GM23338 (cell line): ENCODE measurements around the gene ATP9A. TPM values are rescaled to one million over a fixed set of nuclear protein-coding genes. Genes with fewer than 3 reads are reported as not detected.

Experiments used
- ATAC-seq: fragments of 200-7000 bp; cut with Tn5 transposase; 3 replicates; pipeline ENCODE4 v1.9.1; 2020
- DNase-seq: peaks from one replicate; pipeline ENCODE4 v3.0.0-alpha.2; 2015; ENCODE audit warnings: low spot score
- H2AFZ ChIP-seq: fragments of 200-600 bp; sonication (generic); 2 replicates; pipeline ENCODE4 v1.8.0; 2016; ENCODE audit warnings: antibody characterized with exemption, mild to moderate bottlenecking, moderate library complexity
- H3F3A ChIP-seq: fragments of 200-600 bp; sonication (generic); replicated peaks from 2 replicates; pipeline ENCODE4 v1.8.0; 2017; ENCODE audit warnings: antibody characterized with exemption, mixed run types, low read depth
- H3K27ac ChIP-seq: fragments of 200-600 bp; sonication (generic); 2 replicates; pipeline ENCODE4 v1.6.1; 2016; ENCODE audit warnings: low read depth
- H3K27me3 ChIP-seq: fragments of 200-600 bp; sonication (generic); 2 replicates; pipeline ENCODE4 v1.8.0; 2016; ENCODE audit warnings: mild to moderate bottlenecking, mixed run types, moderate library complexity; ENCODE audit not compliant: insufficient read depth
- H3K36me3 ChIP-seq: fragments of 200-600 bp; sonication (generic); 2 replicates; pipeline ENCODE4 v1.8.0; 2016; ENCODE audit warnings: mild to moderate bottlenecking; ENCODE audit not compliant: insufficient read depth
- H3K4me1 ChIP-seq: fragments of 200-600 bp; sonication (generic); 2 replicates; pipeline ENCODE4 v1.8.0; 2016; ENCODE audit warnings: mild to moderate bottlenecking, moderate library complexity; ENCODE audit not compliant: insufficient read depth
- H3K4me2 ChIP-seq: fragments of 200-600 bp; sonication (generic); 2 replicates; pipeline ENCODE4 v1.7.1; 2017; ENCODE audit warnings: mixed run types
- H3K4me3 ChIP-seq: fragments of 200-600 bp; sonication (generic); 2 replicates; pipeline ENCODE4 v1.6.1; 2016; ENCODE audit warnings: mixed run types
- H3K79me2 ChIP-seq: fragments of 200-600 bp; sonication (generic); replicated peaks from 2 replicates; pipeline ENCODE4 v1.8.0; 2017; ENCODE audit warnings: mild to moderate bottlenecking; ENCODE audit not compliant: insufficient read depth
- H3K9me2 ChIP-seq: fragments of 200-600 bp; sonication (generic); 2 replicates; pipeline ENCODE4 v1.8.0; 2017; ENCODE audit not compliant: insufficient read depth
- H4K20me1 ChIP-seq: fragments of 200-600 bp; sonication (generic); replicated peaks from 2 replicates; pipeline ENCODE4 v1.8.0; 2017; ENCODE audit warnings: mild to moderate bottlenecking; ENCODE audit not compliant: insufficient read depth
- H3K27ac Mint-ChIP-seq: 2 replicates; pipeline ENCODE4 v1.8.0; 2020; ENCODE audit warnings: inconsistent platforms, mild to moderate bottlenecking, moderate library complexity, mixed read lengths
- H3K27me3 Mint-ChIP-seq: 3 replicates; pipeline ENCODE4 v1.8.0; 2022; ENCODE audit warnings: low read depth, mild to moderate bottlenecking, moderate library complexity, mixed read lengths, inconsistent platforms; ENCODE audit not compliant: insufficient read depth, poor library complexity
- H3K36me3 Mint-ChIP-seq: 3 replicates; pipeline ENCODE4 v1.8.0; 2021; ENCODE audit warnings: low read depth, mild to moderate bottlenecking, inconsistent platforms, moderate library complexity, mixed read lengths
- H3K4me1 Mint-ChIP-seq: 3 replicates; pipeline ENCODE4 v1.8.0; 2020; ENCODE audit warnings: mild to moderate bottlenecking, inconsistent platforms, mixed read lengths
- H3K4me3 Mint-ChIP-seq: 3 replicates; pipeline ENCODE4 v1.8.0; 2021; ENCODE audit warnings: moderate library complexity, mild to moderate bottlenecking, inconsistent platforms, mixed read lengths
- H3K9me3 Mint-ChIP-seq: 3 replicates; pipeline ENCODE4 v1.8.0; 2020; ENCODE audit warnings: moderate library complexity, mild to moderate bottlenecking, inconsistent platforms, mixed read lengths
- CREB1 ChIP-seq: fragments of 250-450 bp; sonication (Bioruptor Pico); IDR thresholded peaks from 2 replicates; pipeline ENCODE4 v1.5.0; 2020; ENCODE audit warnings: low read depth, mild to moderate bottlenecking, moderate library complexity
- EZH2 ChIP-seq: fragments of 200-600 bp; sonication (generic); IDR thresholded peaks from one replicate; pipeline ENCODE4 v1.8.0; 2017; ENCODE audit warnings: antibody characterized with exemption, mild to moderate bottlenecking, low read depth; ENCODE audit not compliant: unreplicated experiment
- EZH2phosphoT487 ChIP-seq: fragments of 200-600 bp; sonication (generic); IDR thresholded peaks from one replicate; pipeline ENCODE4 v1.8.1; 2018; ENCODE audit warnings: antibody characterized with exemption; ENCODE audit not compliant: unreplicated experiment
- JUNB ChIP-seq: IDR thresholded peaks from one replicate; pipeline ENCODE4 v1.6.1; 2016; ENCODE audit warnings: antibody characterized with exemption; ENCODE audit not compliant: unreplicated experiment
- NANOG ChIP-seq: IDR thresholded peaks from 2 replicates; pipeline ENCODE4 v1.6.1; 2016; ENCODE audit warnings: antibody characterized with exemption, borderline replicate concordance
- POLR2AphosphoS5 ChIP-seq: IDR thresholded peaks from 2 replicates; pipeline ENCODE4 v1.6.1; 2016; ENCODE audit warnings: antibody characterized with exemption, low read depth
- STAT1 ChIP-seq: IDR thresholded peaks from one replicate; pipeline ENCODE4 v1.6.1; 2016; ENCODE audit warnings: antibody characterized with exemption; ENCODE audit not compliant: unreplicated experiment
- ZNF114 ChIP-seq: fragments of 250-450 bp; sonication (Bioruptor Pico); IDR thresholded peaks from 2 replicates; pipeline ENCODE4 v1.5.0; 2020; ENCODE audit warnings: mild to moderate bottlenecking, moderate library complexity
- ZNF331 ChIP-seq: fragments of 250-450 bp; sonication (Bioruptor Pico); IDR thresholded peaks from 2 replicates; pipeline ENCODE4 v1.5.0; 2020; ENCODE audit warnings: low read depth, mild to moderate bottlenecking, moderate library complexity
- polyA plus RNA-seq: library from polyadenylated mRNA; unstranded; fragments of >200 nt; fragmentation: Nextera tagmentation; extraction: Ambion mirVana; gene quantifications from 2 replicates; pipeline ENCODE4 v1.2.1, GENCODE V29; 2016
- total RNA-seq: library from RNA; depleted of rRNA; stranded (reverse); fragments of >200 nt; shearing (Covaris generic); gene quantifications from 2 replicates; pipeline ENCODE4 v1.2.3, GENCODE V29; 2014
- TF ChIP-seq, protein P1 (sequence below): fragments of 250-450 bp; sonication (Bioruptor Pico); IDR thresholded peaks from 2 replicates; pipeline ENCODE4 v1.5.0; 2020; ENCODE audit warnings: mild to moderate bottlenecking, moderate library complexity
- TF ChIP-seq, protein P2 (sequence below): IDR thresholded peaks from 2 replicates; pipeline ENCODE4 v1.6.1; 2016; ENCODE audit warnings: antibody characterized with exemption
- TF ChIP-seq, protein P3 (sequence below), 2 experiments: fragments of 200-600 bp in 1 of 2; sonication (generic) in 1 of 2; conservative IDR thresholded peaks; 2 replicates each; pipeline versions ENCODE4 v1.5.1 to v1.6.1; 2016 to 2017; ENCODE audit warnings: antibody characterized with exemption in 2 of 2, low read depth in 2 of 2, mild to moderate bottlenecking in 2 of 2, moderate library complexity in 1 of 2
- TF ChIP-seq, protein P4 (sequence below): IDR thresholded peaks from one replicate; pipeline ENCODE4 v1.6.1; 2018; ENCODE audit warnings: antibody characterized with exemption; ENCODE audit not compliant: unreplicated experiment

The ATP9A gene
- total and polyA plus RNA-seq, 2 experiments from 2014 or later = 0.94 to 5.9 TPM

DNA sequence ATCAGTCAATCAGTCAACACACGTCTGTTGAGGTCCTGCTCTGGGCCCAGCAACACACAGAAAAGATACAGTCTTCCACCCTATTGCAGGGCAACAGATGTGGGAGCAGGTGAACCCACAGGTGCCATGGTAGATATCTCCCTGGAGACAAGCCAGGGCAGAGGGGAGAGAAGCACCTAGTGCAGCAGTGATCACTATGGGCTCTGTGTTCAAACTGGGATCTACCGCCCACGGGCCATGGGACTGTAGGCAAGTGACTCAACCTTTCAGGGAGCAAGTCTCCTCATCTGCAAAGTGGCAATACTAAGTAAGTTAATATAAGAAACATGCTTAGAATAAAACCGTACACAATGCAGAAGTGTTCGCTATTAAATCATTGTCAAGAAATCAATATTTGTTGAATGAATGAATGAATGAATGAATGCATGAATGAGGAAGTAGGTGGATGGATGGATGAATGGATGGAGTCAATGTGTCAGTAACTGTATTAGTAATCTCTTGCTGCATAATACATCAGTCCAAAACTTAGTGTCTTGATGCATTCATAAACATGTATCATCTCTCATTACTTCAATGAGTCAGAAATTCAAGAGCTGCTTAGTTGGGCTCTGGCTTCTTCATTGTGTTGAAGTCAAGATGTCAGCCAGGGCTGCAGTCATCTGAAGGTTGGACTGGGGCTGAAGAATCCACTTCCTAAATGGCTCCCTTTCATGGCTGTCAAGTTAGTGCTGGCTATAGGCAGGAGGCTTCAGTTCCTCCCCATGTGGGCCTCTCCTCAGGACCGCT lies 193.7 kb downstream of the ATP9A start:
- no peak overlapping the region for H3K4me3 ChIP-seq
- H3K27ac Mint-ChIP-seq = no peak overlapping the region

More for the DNA sequence above, 193.7 kb downstream of the ATP9A start:
- no peak for DNase-seq
- Histone ChIP-seq H3K27ac (no peak overlapping the region), H3K4me1 (no peaks in the 10 kb centered on the region), H3K4me2 (no peak overlapping the region), H3K9me2 (no peaks in the 10 kb centered on the region), H3K27me3 (no peaks in the 10 kb centered on the region), H3F3A (no peaks in the 10 kb centered on the region), H3K79me2 (no peaks in the 10 kb centered on the region), H3K36me3 (no peaks in the 10 kb centered on the region), H2AFZ (no peak overlapping the region), H4K20me1 (no peaks in the 10 kb centered on the region)
- Mint-ChIP-seq H3K27me3 (peaks cover 6% of the 10 kb centered on the region), H3K4me3 (no peak overlapping the region), H3K9me3 (peaks cover 4% of the 10 kb centered on the region; the same call in 2 of the 3 replicates), H3K36me3 (no peaks in the 10 kb centered on the region), H3K4me1 (no peaks in the 10 kb centered on the region; the same call in 2 of the 3 replicates)
- ATAC-seq = no peak
- TF ChIP-seq POLR2AphosphoS5 = no peak
- TF ChIP-seq EZH2 = no peak
- TF ChIP-seq, protein P1, sequence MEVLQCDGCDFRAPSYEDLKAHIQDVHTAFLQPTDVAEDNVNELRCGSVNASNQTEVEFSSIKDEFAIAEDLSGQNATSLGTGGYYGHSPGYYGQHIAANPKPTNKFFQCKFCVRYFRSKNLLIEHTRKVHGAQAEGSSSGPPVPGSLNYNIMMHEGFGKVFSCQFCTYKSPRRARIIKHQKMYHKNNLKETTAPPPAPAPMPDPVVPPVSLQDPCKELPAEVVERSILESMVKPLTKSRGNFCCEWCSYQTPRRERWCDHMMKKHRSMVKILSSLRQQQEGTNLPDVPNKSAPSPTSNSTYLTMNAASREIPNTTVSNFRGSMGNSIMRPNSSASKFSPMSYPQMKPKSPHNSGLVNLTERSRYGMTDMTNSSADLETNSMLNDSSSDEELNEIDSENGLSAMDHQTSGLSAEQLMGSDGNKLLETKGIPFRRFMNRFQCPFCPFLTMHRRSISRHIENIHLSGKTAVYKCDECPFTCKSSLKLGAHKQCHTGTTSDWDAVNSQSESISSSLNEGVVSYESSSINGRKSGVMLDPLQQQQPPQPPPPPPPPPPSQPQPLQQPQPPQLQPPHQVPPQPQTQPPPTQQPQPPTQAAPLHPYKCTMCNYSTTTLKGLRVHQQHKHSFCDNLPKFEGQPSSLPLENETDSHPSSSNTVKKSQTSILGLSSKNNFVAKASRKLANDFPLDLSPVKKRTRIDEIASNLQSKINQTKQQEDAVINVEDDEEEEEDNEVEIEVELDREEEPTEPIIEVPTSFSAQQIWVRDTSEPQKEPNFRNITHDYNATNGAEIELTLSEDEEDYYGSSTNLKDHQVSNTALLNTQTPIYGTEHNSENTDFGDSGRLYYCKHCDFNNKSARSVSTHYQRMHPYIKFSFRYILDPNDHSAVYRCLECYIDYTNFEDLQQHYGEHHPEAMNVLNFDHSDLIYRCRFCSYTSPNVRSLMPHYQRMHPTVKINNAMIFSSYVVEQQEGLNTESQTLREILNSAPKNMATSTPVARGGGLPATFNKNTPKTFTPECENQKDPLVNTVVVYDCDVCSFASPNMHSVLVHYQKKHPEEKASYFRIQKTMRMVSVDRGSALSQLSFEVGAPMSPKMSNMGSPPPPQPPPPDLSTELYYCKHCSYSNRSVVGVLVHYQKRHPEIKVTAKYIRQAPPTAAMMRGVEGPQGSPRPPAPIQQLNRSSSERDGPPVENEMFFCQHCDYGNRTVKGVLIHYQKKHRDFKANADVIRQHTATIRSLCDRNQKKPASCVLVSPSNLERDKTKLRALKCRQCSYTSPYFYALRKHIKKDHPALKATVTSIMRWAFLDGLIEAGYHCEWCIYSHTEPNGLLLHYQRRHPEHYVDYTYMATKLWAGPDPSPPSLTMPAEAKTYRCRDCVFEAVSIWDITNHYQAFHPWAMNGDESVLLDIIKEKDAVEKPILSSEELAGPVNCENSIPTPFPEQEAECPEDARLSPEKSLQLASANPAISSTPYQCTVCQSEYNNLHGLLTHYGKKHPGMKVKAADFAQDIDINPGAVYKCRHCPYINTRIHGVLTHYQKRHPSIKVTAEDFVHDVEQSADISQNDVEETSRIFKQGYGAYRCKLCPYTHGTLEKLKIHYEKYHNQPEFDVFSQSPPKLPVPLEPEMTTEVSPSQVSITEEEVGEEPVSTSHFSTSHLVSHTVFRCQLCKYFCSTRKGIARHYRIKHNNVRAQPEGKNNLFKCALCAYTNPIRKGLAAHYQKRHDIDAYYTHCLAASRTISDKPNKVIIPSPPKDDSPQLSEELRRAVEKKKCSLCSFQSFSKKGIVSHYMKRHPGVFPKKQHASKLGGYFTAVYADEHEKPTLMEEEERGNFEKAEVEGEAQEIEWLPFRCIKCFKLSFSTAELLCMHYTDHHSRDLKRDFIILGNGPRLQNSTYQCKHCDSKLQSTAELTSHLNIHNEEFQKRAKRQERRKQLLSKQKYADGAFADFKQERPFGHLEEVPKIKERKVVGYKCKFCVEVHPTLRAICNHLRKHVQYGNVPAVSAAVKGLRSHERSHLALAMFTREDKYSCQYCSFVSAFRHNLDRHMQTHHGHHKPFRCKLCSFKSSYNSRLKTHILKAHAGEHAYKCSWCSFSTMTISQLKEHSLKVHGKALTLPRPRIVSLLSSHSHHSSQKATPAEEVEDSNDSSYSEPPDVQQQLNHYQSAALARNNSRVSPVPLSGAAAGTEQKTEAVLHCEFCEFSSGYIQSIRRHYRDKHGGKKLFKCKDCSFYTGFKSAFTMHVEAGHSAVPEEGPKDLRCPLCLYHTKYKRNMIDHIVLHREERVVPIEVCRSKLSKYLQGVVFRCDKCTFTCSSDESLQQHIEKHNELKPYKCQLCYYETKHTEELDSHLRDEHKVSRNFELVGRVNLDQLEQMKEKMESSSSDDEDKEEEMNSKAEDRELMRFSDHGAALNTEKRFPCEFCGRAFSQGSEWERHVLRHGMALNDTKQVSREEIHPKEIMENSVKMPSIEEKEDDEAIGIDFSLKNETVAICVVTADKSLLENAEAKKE (CRISPR knock-in tag) = no peak
- TF ChIP-seq STAT1 = no peak
- TF ChIP-seq, protein P2, sequence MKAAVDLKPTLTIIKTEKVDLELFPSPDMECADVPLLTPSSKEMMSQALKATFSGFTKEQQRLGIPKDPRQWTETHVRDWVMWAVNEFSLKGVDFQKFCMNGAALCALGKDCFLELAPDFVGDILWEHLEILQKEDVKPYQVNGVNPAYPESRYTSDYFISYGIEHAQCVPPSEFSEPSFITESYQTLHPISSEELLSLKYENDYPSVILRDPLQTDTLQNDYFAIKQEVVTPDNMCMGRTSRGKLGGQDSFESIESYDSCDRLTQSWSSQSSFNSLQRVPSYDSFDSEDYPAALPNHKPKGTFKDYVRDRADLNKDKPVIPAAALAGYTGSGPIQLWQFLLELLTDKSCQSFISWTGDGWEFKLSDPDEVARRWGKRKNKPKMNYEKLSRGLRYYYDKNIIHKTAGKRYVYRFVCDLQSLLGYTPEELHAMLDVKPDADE = no peak
- TF ChIP-seq NANOG = no peak
- no peak for TF ChIP-seq EZH2phosphoT487
- TF ChIP-seq, protein P3, sequence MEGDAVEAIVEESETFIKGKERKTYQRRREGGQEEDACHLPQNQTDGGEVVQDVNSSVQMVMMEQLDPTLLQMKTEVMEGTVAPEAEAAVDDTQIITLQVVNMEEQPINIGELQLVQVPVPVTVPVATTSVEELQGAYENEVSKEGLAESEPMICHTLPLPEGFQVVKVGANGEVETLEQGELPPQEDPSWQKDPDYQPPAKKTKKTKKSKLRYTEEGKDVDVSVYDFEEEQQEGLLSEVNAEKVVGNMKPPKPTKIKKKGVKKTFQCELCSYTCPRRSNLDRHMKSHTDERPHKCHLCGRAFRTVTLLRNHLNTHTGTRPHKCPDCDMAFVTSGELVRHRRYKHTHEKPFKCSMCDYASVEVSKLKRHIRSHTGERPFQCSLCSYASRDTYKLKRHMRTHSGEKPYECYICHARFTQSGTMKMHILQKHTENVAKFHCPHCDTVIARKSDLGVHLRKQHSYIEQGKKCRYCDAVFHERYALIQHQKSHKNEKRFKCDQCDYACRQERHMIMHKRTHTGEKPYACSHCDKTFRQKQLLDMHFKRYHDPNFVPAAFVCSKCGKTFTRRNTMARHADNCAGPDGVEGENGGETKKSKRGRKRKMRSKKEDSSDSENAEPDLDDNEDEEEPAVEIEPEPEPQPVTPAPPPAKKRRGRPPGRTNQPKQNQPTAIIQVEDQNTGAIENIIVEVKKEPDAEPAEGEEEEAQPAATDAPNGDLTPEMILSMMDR (conservative IDR thresholded peaks at IDR 0.05; ENCODE audit: low read depth in 2 of 2) = no peak
- TF ChIP-seq CREB1 (CRISPR knock-in tag) = no peak
- no peak for TF ChIP-seq ZNF114 (CRISPR knock-in tag)
- TF ChIP-seq, protein P4, sequence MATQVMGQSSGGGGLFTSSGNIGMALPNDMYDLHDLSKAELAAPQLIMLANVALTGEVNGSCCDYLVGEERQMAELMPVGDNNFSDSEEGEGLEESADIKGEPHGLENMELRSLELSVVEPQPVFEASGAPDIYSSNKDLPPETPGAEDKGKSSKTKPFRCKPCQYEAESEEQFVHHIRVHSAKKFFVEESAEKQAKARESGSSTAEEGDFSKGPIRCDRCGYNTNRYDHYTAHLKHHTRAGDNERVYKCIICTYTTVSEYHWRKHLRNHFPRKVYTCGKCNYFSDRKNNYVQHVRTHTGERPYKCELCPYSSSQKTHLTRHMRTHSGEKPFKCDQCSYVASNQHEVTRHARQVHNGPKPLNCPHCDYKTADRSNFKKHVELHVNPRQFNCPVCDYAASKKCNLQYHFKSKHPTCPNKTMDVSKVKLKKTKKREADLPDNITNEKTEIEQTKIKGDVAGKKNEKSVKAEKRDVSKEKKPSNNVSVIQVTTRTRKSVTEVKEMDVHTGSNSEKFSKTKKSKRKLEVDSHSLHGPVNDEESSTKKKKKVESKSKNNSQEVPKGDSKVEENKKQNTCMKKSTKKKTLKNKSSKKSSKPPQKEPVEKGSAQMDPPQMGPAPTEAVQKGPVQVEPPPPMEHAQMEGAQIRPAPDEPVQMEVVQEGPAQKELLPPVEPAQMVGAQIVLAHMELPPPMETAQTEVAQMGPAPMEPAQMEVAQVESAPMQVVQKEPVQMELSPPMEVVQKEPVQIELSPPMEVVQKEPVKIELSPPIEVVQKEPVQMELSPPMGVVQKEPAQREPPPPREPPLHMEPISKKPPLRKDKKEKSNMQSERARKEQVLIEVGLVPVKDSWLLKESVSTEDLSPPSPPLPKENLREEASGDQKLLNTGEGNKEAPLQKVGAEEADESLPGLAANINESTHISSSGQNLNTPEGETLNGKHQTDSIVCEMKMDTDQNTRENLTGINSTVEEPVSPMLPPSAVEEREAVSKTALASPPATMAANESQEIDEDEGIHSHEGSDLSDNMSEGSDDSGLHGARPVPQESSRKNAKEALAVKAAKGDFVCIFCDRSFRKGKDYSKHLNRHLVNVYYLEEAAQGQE = no peak
- no peak for TF ChIP-seq ZNF331
- TF ChIP-seq JUNB = no peak
